ENCODE data around the gene C2orf15. TPM values are rescaled to one million over a fixed set of nuclear protein-coding genes. Genes with fewer than 3 reads are reported as not detected.
A peak's percentile ranks its signal among the peaks of the same experiment; 100 is the strongest.

C2orf15 gene
- total and polyA plus RNA-seq, 9 of the 15 experiments (the other 6 are each of a cell fraction or from before 2014, with no cell fraction given), result 0.04 to 0.27 (median 0.15) TPM; not detected in 1

GRCh38 chr2:99171377-99172140, 30.1 kb downstream of the C2orf15 start:
- ChIA-PET POLR2A (interaction anchor here (1.7 kb wide), 1 partner anchor 36 kb away, joined by 4 read pairs; no protein-coding TSS in a partner anchor), CTCF (ENCODE audit: low intra/inter-chr PET ratio) (no interaction called here)
- Histone ChIP-seq H2AFZ (ENCODE audit: low read depth, low read length) (no peak overlapping the region), H3K9me1 (ENCODE audit: control insufficient read depth, insufficient read depth, low read length) (no peaks in the 10 kb centered on the region), H3K4me3 (no peak overlapping the region), H4K20me1 (replicated peaks; ENCODE audit: control insufficient read depth, insufficient read depth, low read length) (no peaks in the 10 kb centered on the region), H3K36me3 (ENCODE audit: control insufficient read depth, insufficient read depth, low read length) (peaks cover 52% of the 10 kb centered on the region), H3K79me2 (ENCODE audit: control insufficient read depth, insufficient read depth, low read length) (no peaks in the 10 kb centered on the region), H3K27me3 (ENCODE audit: control insufficient read depth in 2 of 2, insufficient read depth in 2 of 2, low read length in 2 of 2) (no peaks in the 10 kb centered on the region), H3K4me1 (replicated peaks in 1 of 2; ENCODE audit: control insufficient read depth in 2 of 2, insufficient read depth in 2 of 2, low read length in 2 of 2) (no peaks in the 10 kb centered on the region), H3K9me3 (replicated peaks; ENCODE audit: control insufficient read depth, insufficient read depth, low read depth, low read length) (no peaks in the 10 kb centered on the region), H3K9ac (ENCODE audit: insufficient read depth in 1 of 2, low read depth in 2 of 2, low read length in 2 of 2) (no peak overlapping the region), H3K4me2 (ENCODE audit: insufficient read depth, low read length) (no peak overlapping the region), H3K27ac (ENCODE audit: extremely low read depth, low read depth, low read length) (no peak overlapping the region)
- DNase-seq (ENCODE audit: extremely low read depth in 1 of 4, low spot score in 3 of 4) (no peak), ATAC-seq (no peak), FAIRE-seq (no peak)
- TF ChIP-seq THRAP3 (IDR thresholded peaks at IDR 0.05; ENCODE audit: borderline replicate concordance) (no peak), DLX4 (CRISPR knock-in tag; IDR thresholded peaks at IDR 0.05) (no peak), ZNF316 (IDR thresholded peaks at IDR 0.05) (peak; percentile 53), MAZ (CRISPR knock-in tag; conservative IDR thresholded peaks at IDR 0.05 in 1 of 2, IDR thresholded peaks at IDR 0.05 in 1 of 2) (no peak), ZNF778 (CRISPR knock-in tag; IDR thresholded peaks at IDR 0.05) (no peak), TFE3 (CRISPR knock-in tag; IDR thresholded peaks at IDR 0.05) (no peak), XRCC5 (IDR thresholded peaks at IDR 0.05; ENCODE audit: low read depth, low read length) (no peak)
- BruUV-seq (replicated peaks), result no TSS peak
- WGBS (ENCODE audit: insufficient coverage, low coverage, missing lambda C conversion rate), result 94% methylated on average over 8 of the region's 8 CpGs
- in situ Hi-C loops (cut with MboI) (no loop called here), intact Hi-C loops (cut with micrococcal nuclease) (no loop called here)
